ENCODE data around the gene TMEM163.

Gene TMEM163

GRCh38 chr2:134452042-134452733 lies 266.6 kb downstream of the TMEM163 start:
- DNase-seq = no peak

GRCh38 chr2:134451347-134451630 lies 267.5 kb downstream of the TMEM163 start:
- no peak for DNase-seq

GRCh38 chr2:134449751-134450513 lies 268.9 kb downstream of the TMEM163 start:
- no peak for DNase-seq

GRCh38 chr2:134449157-134449556 lies 269.6 kb downstream of the TMEM163 start:
- no peak for DNase-seq

GRCh38 chr2:134448650-134449049 lies 270.1 kb downstream of the TMEM163 start:
- DNase-seq = no peak

GRCh38 chr2:134447669-134448068 lies 271.1 kb downstream of the TMEM163 start:
- DNase-seq = no peak

- no peak for DNase-seq
Observed at GRCh38 chr2:134446383-134447017, 272.3 kb downstream of the TMEM163 start.

- no peak for DNase-seq
Observed at GRCh38 chr2:134445985-134446382, 272.8 kb downstream of the TMEM163 start.

GRCh38 chr2:134445116-134445515 lies 273.7 kb downstream of the TMEM163 start:
- DNase-seq = no peak

GRCh38 chr2:134443814-134444480 lies 274.9 kb downstream of the TMEM163 start:
- DNase-seq = no peak

GRCh38 chr2:134441153-134441863 lies 277.5 kb downstream of the TMEM163 start:
- DNase-seq = no peak

- no peak for DNase-seq
Observed at GRCh38 chr2:134440336-134440909, 278.4 kb downstream of the TMEM163 start.

GRCh38 chr2:134438371-134438770 lies 280.4 kb downstream of the TMEM163 start:
- no peak for DNase-seq

GRCh38 chr2:134436706-134437105 lies 282.1 kb downstream of the TMEM163 start:
- no peak for DNase-seq

GRCh38 chr2:134435936-134436335 lies 282.9 kb downstream of the TMEM163 start:
- DNase-seq = no peak

- no peak for DNase-seq
Observed at GRCh38 chr2:134435505-134435904, 283.3 kb downstream of the TMEM163 start.

GRCh38 chr2:134433979-134434378 lies 284.8 kb downstream of the TMEM163 start:
- DNase-seq = no peak

GRCh38 chr2:134433469-134433868 lies 285.3 kb downstream of the TMEM163 start:
- no peak for DNase-seq

GRCh38 chr2:134432435-134432883 lies 286.3 kb downstream of the TMEM163 start:
- no peak for DNase-seq

GRCh38 chr2:134431838-134432434 lies 286.9 kb downstream of the TMEM163 start:
- DNase-seq = no peak

- DNase-seq = no peak
Observed at GRCh38 chr2:134429886-134430285, 288.9 kb downstream of the TMEM163 start.

GRCh38 chr2:134426721-134427120 lies 292.1 kb downstream of the TMEM163 start:
- DNase-seq = no peak
